ENCODE results near the gene TENT5C.

Gene TENT5C

GRCh38 chr1:117583247-117583646, 22.6 kb upstream of the TENT5C start:
- no peak for DNase-seq (ENCODE audit: low read depth)
- in situ Hi-C loops (cut with HindIII; ENCODE audit: low sequenced_read_pairs): no loop called here
- H3K4me3 ChIP-seq (ENCODE audit: low read depth, low read length): no peak overlapping the region
- TF ChIP-seq CTCF (IDR thresholded peaks at IDR 0.05; ENCODE audit: low read depth, low read length, missing control alignments): no peak

GRCh38 chr1:117584181-117584580, 21.7 kb upstream of the TENT5C start:
- in situ Hi-C loops (cut with HindIII; ENCODE audit: low sequenced_read_pairs): no loop called here
- no peak overlapping the region for H3K4me3 ChIP-seq (ENCODE audit: low read depth, low read length)
- no peak for TF ChIP-seq CTCF (IDR thresholded peaks at IDR 0.05; ENCODE audit: low read depth, low read length, missing control alignments)
- DNase-seq (ENCODE audit: low read depth): no peak

- TF ChIP-seq CTCF (IDR thresholded peaks at IDR 0.05; ENCODE audit: low read depth, low read length, missing control alignments): no peak
- no peak for DNase-seq (ENCODE audit: low read depth)
- in situ Hi-C loops (cut with HindIII; ENCODE audit: low sequenced_read_pairs): no loop called here
- H3K4me3 ChIP-seq (ENCODE audit: low read depth, low read length): no peak overlapping the region
Observed at GRCh38 chr1:117585086-117585485, 20.8 kb upstream of the TENT5C start.

- TF ChIP-seq CTCF (IDR thresholded peaks at IDR 0.05; ENCODE audit: low read depth, low read length, missing control alignments): no peak
- in situ Hi-C loops (cut with HindIII; ENCODE audit: low sequenced_read_pairs): no loop called here
- no peak for DNase-seq (ENCODE audit: low read depth)
- no peak overlapping the region for H3K4me3 ChIP-seq (ENCODE audit: low read depth, low read length)
Observed at GRCh38 chr1:117586337-117586736, 19.5 kb upstream of the TENT5C start.

- DNase-seq (ENCODE audit: low read depth): no peak
- in situ Hi-C loops (cut with HindIII; ENCODE audit: low sequenced_read_pairs): no loop called here
- no peak overlapping the region for H3K4me3 ChIP-seq (ENCODE audit: low read depth, low read length)
- TF ChIP-seq CTCF (IDR thresholded peaks at IDR 0.05; ENCODE audit: low read depth, low read length, missing control alignments): no peak
Observed at GRCh38 chr1:117586747-117587498, 18.9 kb upstream of the TENT5C start.

- in situ Hi-C loops (cut with HindIII; ENCODE audit: low sequenced_read_pairs): no loop called here
- TF ChIP-seq CTCF (IDR thresholded peaks at IDR 0.05; ENCODE audit: low read depth, low read length, missing control alignments): no peak
- H3K4me3 ChIP-seq (ENCODE audit: low read depth, low read length): no peak overlapping the region
- DNase-seq (ENCODE audit: low read depth): no peak
Observed at GRCh38 chr1:117587499-117588356, 18.1 kb upstream of the TENT5C start.

Data from astrocyte of the cerebellum (primary cell).